H9 (cell line): ENCODE data around the gene C19orf73. TPM values are rescaled to one million over a fixed set of nuclear protein-coding genes. Genes with fewer than 3 reads are reported as not detected.

Experiments
- DNase-seq: peaks from one replicate; pipeline ENCODE4 v3.0.0-alpha.2; 2017
- H2AFZ ChIP-seq: one replicate; pipeline ENCODE4 v1.6.1; 2013; ENCODE audit warnings: mild to moderate bottlenecking, low read length, control low read depth, moderate library complexity
- H2AK5ac ChIP-seq: 2 replicates; pipeline ENCODE4 v1.6.1; 2013; ENCODE audit warnings: low read length, control low read depth, mixed read lengths; ENCODE audit not compliant: insufficient read length
- H2BK120ac ChIP-seq: one replicate; pipeline ENCODE4 v1.6.1; 2013; ENCODE audit warnings: low read depth, mild to moderate bottlenecking, low read length, control low read depth, inconsistent platforms; ENCODE audit not compliant: poor library complexity, severe bottlenecking
- H2BK12ac ChIP-seq: 2 replicates; pipeline ENCODE4 v1.6.1; 2013; ENCODE audit warnings: low read length, control low read depth, mixed read lengths, low read depth; ENCODE audit not compliant: insufficient read length
- H2BK15ac ChIP-seq: 2 replicates; pipeline ENCODE4 v1.6.1; 2013; ENCODE audit warnings: low read depth, low read length, control low read depth
- H2BK20ac ChIP-seq: one replicate; pipeline ENCODE4 v1.6.1; 2013; ENCODE audit warnings: low read depth, mild to moderate bottlenecking, low read length, control low read depth, inconsistent platforms; ENCODE audit not compliant: poor library complexity, severe bottlenecking
- H2BK5ac ChIP-seq: 2 replicates; pipeline ENCODE4 v1.6.1; 2013; ENCODE audit warnings: low read length, control low read depth, mixed read lengths; ENCODE audit not compliant: insufficient read length
- H3K14ac ChIP-seq: 2 replicates; pipeline ENCODE4 v1.6.1; 2013; ENCODE audit warnings: low read length, control low read depth; ENCODE audit not compliant: insufficient read depth
- H3K18ac ChIP-seq: 2 replicates; pipeline ENCODE4 v1.6.1; 2013; ENCODE audit warnings: low read depth, mild to moderate bottlenecking, mixed read lengths, low read length, control low read depth; ENCODE audit not compliant: insufficient read length
- H3K23ac ChIP-seq: 2 replicates; pipeline ENCODE4 v1.6.1; 2013; ENCODE audit warnings: low read length, control low read depth, mixed read lengths, low read depth; ENCODE audit not compliant: insufficient read length
- H3K23me2 ChIP-seq: 2 replicates; pipeline ENCODE4 v1.6.1; 2013; ENCODE audit warnings: low read depth, mild to moderate bottlenecking, mixed read lengths, low read length, control low read depth; ENCODE audit not compliant: insufficient read length, poor library complexity, severe bottlenecking
- H3K27ac ChIP-seq: 2 replicates; pipeline ENCODE4 v1.5.1; 2013; ENCODE audit warnings: low read length, control low read depth, mixed read lengths, low read depth; ENCODE audit not compliant: insufficient read length
- H3K27me3 ChIP-seq: 2 replicates; pipeline ENCODE4 v1.6.1; 2013; ENCODE audit warnings: low read length, control low read depth, inconsistent platforms; ENCODE audit not compliant: insufficient read depth
- H3K4ac ChIP-seq: 2 replicates; pipeline ENCODE4 v1.6.1; 2013; ENCODE audit warnings: low read depth, mild to moderate bottlenecking, control low read depth, inconsistent platforms, low read length, moderate library complexity
- H3K4me1 ChIP-seq: 2 replicates; pipeline ENCODE4 v1.6.1; 2013; ENCODE audit warnings: low read length, control low read depth, inconsistent platforms; ENCODE audit not compliant: insufficient read depth
- H3K4me2 ChIP-seq: 2 replicates; pipeline ENCODE4 v1.6.1; 2013; ENCODE audit warnings: low read length, control low read depth, mixed read lengths; ENCODE audit not compliant: insufficient read length, insufficient read depth
- H3K56ac ChIP-seq: 2 replicates; pipeline ENCODE4 v1.6.1; 2013; ENCODE audit warnings: low read depth, mild to moderate bottlenecking, mixed read lengths, low read length, control low read depth; ENCODE audit not compliant: insufficient read length
- H3K79me1 ChIP-seq: 2 replicates; pipeline ENCODE4 v1.6.1; 2013; ENCODE audit warnings: low read depth, mild to moderate bottlenecking, moderate library complexity, low read length, control low read depth, inconsistent platforms; ENCODE audit not compliant: insufficient read depth, poor library complexity, severe bottlenecking
- H3K79me2 ChIP-seq: 2 replicates; pipeline ENCODE4 v1.6.1; 2013; ENCODE audit warnings: low read length, control low read depth, inconsistent platforms; ENCODE audit not compliant: insufficient read depth
- H3K9ac ChIP-seq: 2 replicates; pipeline ENCODE4 v1.6.1; 2013; ENCODE audit warnings: low read length, control low read depth, mixed read lengths; ENCODE audit not compliant: insufficient read length; ENCODE audit errors: extremely low read depth
- H3K9me3 ChIP-seq: one replicate; pipeline ENCODE4 v1.6.1; 2013; ENCODE audit warnings: low read depth, low read length, inconsistent platforms; ENCODE audit not compliant: control insufficient read depth
- H3T11ph ChIP-seq: one replicate; pipeline ENCODE4 v1.6.1; 2013; ENCODE audit warnings: mild to moderate bottlenecking, low read length, control low read depth, inconsistent platforms
- H4K20me1 ChIP-seq: one replicate; pipeline ENCODE4 v1.6.1; 2013; ENCODE audit not compliant: control insufficient read depth, insufficient read length, insufficient read depth
- H4K5ac ChIP-seq: 2 replicates; pipeline ENCODE4 v1.6.1; 2013; ENCODE audit warnings: low read depth, mild to moderate bottlenecking, mixed read lengths, low read length, control low read depth; ENCODE audit not compliant: insufficient read length
- H4K8ac ChIP-seq: replicated peaks from 2 replicates; pipeline ENCODE4 v1.6.1; 2013; ENCODE audit warnings: low read length, control low read depth, mixed read lengths, low read depth; ENCODE audit not compliant: insufficient read length
- H4K91ac ChIP-seq: 2 replicates; pipeline ENCODE4 v1.6.1; 2013; ENCODE audit warnings: low read depth, mild to moderate bottlenecking, moderate library complexity, mixed read lengths, low read length, control low read depth; ENCODE audit not compliant: insufficient read length
- H3K27ac Mint-ChIP-seq, 3 experiments: 2 replicates in 2 of 3; 3 replicates in 1 of 3; pipeline ENCODE4 v1.8.0; 2020 to 2021; ENCODE audit warnings: mixed read lengths in 3 of 3, mild to moderate bottlenecking in 1 of 3, moderate library complexity in 1 of 3
- H3K27me3 Mint-ChIP-seq: 2 replicates; pipeline ENCODE4 v1.8.0; 2021; ENCODE audit warnings: low read depth, mild to moderate bottlenecking, moderate library complexity, mixed read lengths
- H3K36me3 Mint-ChIP-seq, 3 experiments: 2 replicates in 2 of 3; 3 replicates in 1 of 3; pipeline ENCODE4 v1.8.0; 2020 to 2021; ENCODE audit warnings: low read depth in 3 of 3, mixed read lengths in 3 of 3; ENCODE audit not compliant: insufficient read depth in 1 of 3
- H3K4me1 Mint-ChIP-seq, 2 experiments: 2 replicates each; pipeline ENCODE4 v1.8.0; 2020; ENCODE audit warnings: mixed read lengths in 2 of 2
- H3K4me3 Mint-ChIP-seq, 2 experiments: 2 replicates in 1 of 2; 3 replicates in 1 of 2; pipeline ENCODE4 v1.8.0; 2020 to 2021; ENCODE audit warnings: mild to moderate bottlenecking in 2 of 2, mixed read lengths in 2 of 2, moderate library complexity in 1 of 2
- H3K9me3 Mint-ChIP-seq, 2 experiments: 2 replicates in 1 of 2; 3 replicates in 1 of 2; pipeline ENCODE4 v1.8.0; 2020; ENCODE audit warnings: mild to moderate bottlenecking in 2 of 2, mixed read lengths in 2 of 2, moderate library complexity in 1 of 2
- WGBS: extraction: QIAGEN DNeasy Blood & Tissue Kit; methylation state at CpG from one replicate; pipeline ENCODE4 v1.1.7; 2013; ENCODE audit warnings: missing lambda C conversion rate, low lambda C conversion rate, mixed read lengths; ENCODE audit not compliant: insufficient read length; ENCODE audit errors: extremely low coverage; 5-methylcytosine and 5-hydroxymethylcytosine counted together
- total RNA-seq: library from RNA; stranded (reverse); gene quantifications from 2 replicates; pipeline ENCODE4 v1.2.1, GENCODE V29; 2021
- TF ChIP-seq, protein P1 (sequence below): fragments of 200-600 bp; sonication (generic); conservative IDR thresholded peaks from 3 replicates; pipeline ENCODE4 v1.8.0; 2021; ENCODE audit warnings: antibody characterized with exemption, mild to moderate bottlenecking

C19orf73 gene
- total RNA-seq, 1 experiment from 2014 or later, result 1.1 TPM

DNA sequence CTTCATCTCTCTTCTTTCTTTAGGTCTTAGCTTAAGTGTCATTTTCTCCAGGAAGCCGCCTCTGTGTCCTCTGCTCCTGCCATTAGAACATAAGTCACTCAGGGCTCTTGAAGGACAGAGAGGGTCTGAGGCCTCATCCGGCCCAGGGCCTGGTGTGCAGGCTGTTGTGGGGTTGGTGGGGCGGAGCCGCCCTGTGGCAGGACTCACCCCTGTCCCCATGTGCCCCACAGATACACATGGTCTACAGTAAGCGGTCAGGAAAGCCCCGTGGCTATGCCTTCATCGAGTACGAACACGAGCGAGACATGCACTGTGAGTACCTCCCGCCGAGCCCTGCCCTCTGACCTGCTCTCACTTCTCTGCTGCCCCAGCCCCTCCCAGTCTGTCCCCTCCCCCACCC, 17.8 kb downstream of the C19orf73 start:
- no peaks in the 10 kb centered on the region for H3K23me2 ChIP-seq
- H4K8ac ChIP-seq, result no peak overlapping the region
- no peak overlapping the region for H4K5ac ChIP-seq
- WGBS, result no CpG with 5 or more reads among the region's 12 CpGs
- H2BK120ac ChIP-seq, result no peak overlapping the region
- no peak overlapping the region for H3K23ac ChIP-seq
- H3K9ac ChIP-seq, result no peak overlapping the region
- no peak overlapping the region for H2BK20ac ChIP-seq
- no peaks in the 10 kb centered on the region for H3K4me1 ChIP-seq
- H3K79me2 ChIP-seq, result no peaks in the 10 kb centered on the region
- no peaks in the 10 kb centered on the region; the same call in 1 of the 2 replicates for H3K27me3 Mint-ChIP-seq
- peak overlapping the region in 1 of 3 experiments; percentile 69; a peak in 1 of 7 replicates for H3K27ac Mint-ChIP-seq
- peaks cover 4 to 14% of the 10 kb centered on the region in 2 experiments; a peak in 2 of 4 replicates for H3K4me1 Mint-ChIP-seq
- H3K9me3 Mint-ChIP-seq, result no peaks in the 10 kb centered on the region
- no peak for DNase-seq
- H2BK12ac ChIP-seq, result no peak overlapping the region
- H3K79me1 ChIP-seq, result no peaks in the 10 kb centered on the region
- H3K27me3 ChIP-seq, result no peaks in the 10 kb centered on the region
- H2BK5ac ChIP-seq, result no peak overlapping the region
- no peak overlapping the region for H3K18ac ChIP-seq
- no peak overlapping the region for H3K4me2 ChIP-seq
- no peaks in the 10 kb centered on the region for H4K20me1 ChIP-seq
- TF ChIP-seq, protein P1, sequence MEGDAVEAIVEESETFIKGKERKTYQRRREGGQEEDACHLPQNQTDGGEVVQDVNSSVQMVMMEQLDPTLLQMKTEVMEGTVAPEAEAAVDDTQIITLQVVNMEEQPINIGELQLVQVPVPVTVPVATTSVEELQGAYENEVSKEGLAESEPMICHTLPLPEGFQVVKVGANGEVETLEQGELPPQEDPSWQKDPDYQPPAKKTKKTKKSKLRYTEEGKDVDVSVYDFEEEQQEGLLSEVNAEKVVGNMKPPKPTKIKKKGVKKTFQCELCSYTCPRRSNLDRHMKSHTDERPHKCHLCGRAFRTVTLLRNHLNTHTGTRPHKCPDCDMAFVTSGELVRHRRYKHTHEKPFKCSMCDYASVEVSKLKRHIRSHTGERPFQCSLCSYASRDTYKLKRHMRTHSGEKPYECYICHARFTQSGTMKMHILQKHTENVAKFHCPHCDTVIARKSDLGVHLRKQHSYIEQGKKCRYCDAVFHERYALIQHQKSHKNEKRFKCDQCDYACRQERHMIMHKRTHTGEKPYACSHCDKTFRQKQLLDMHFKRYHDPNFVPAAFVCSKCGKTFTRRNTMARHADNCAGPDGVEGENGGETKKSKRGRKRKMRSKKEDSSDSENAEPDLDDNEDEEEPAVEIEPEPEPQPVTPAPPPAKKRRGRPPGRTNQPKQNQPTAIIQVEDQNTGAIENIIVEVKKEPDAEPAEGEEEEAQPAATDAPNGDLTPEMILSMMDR, result no peak
- no peak overlapping the region for H2AFZ ChIP-seq
- no peak overlapping the region for H3K14ac ChIP-seq
- H4K91ac ChIP-seq, result no peak overlapping the region
- no peak overlapping the region for H3T11ph ChIP-seq
- H2BK15ac ChIP-seq, result no peak overlapping the region
- no peak overlapping the region for H3K27ac ChIP-seq
- H3K36me3 Mint-ChIP-seq, result peaks cover 49 to 84% (median 84%) of the 10 kb centered on the region in 3 experiments
- H2AK5ac ChIP-seq, result no peak overlapping the region
- no peaks in the 10 kb centered on the region for H3K9me3 ChIP-seq
- no peak overlapping the region for H3K56ac ChIP-seq
- H3K4ac ChIP-seq, result no peak overlapping the region
- no peak overlapping the region for H3K4me3 Mint-ChIP-seq
